PC-9 (cell line): ENCODE results near the gene CADM1. TPM values are rescaled to one million over a fixed set of nuclear protein-coding genes. Genes with fewer than 3 reads are reported as not detected.

Source experiments
- BruUV-seq: library from RNA; stranded (reverse); fragments of 400-500 nt; replicated peaks from 2 replicates; lab custom pipeline; 2021; lab: Mats Ljungman, UMichigan
- CTCF ChIA-PET: fragments of 300-600 bp; sonication (Branson Sonifier 250); formaldehyde crosslinking; loops from one replicate; lab custom pipeline; 2022; ENCODE audit warnings: antibody characterized with exemption; lab: Charles Lee
- POLR2A ChIA-PET: fragments of 300-600 bp; sonication (Branson Sonifier 250); formaldehyde crosslinking; loops from one replicate; lab custom pipeline; 2022; ENCODE audit warnings: antibody characterized with exemption; ENCODE audit not compliant: unreplicated experiment; lab: Charles Lee
- DNase-seq, 2 experiments: peaks; one replicate each; pipeline versions ENCODE4 v3.0.0 to v3.0.0-alpha.2; 2015 to 2022; ENCODE audit warnings: mixed read lengths in 1 of 2
- H2AFZ ChIP-seq: fragments of 200-600 bp; sonication (generic); 2 replicates; pipeline ENCODE4 v1.8.1; 2017; ENCODE audit warnings: antibody characterized with exemption
- H3F3A ChIP-seq: fragments of 200-600 bp; sonication (generic); 2 replicates; pipeline ENCODE4 v1.8.1; 2017; ENCODE audit warnings: antibody characterized with exemption, mild to moderate bottlenecking, low read depth; ENCODE audit not compliant: insufficient read depth
- H3K27ac ChIP-seq: fragments of 200-600 bp; sonication (generic); 2 replicates; pipeline ENCODE4 v1.6.1; 2016; ENCODE audit warnings: mixed run types
- H3K27me3 ChIP-seq: fragments of 200-600 bp; sonication (generic); 2 replicates; pipeline ENCODE4 v1.6.1; 2016; ENCODE audit warnings: low read depth, mixed run types; ENCODE audit not compliant: insufficient read depth
- H3K36me3 ChIP-seq: fragments of 200-600 bp; sonication (generic); 2 replicates; pipeline ENCODE4 v1.6.1; 2016; ENCODE audit warnings: low read depth, mixed run types
- H3K4me1 ChIP-seq: fragments of 200-600 bp; sonication (generic); replicated peaks from 2 replicates; pipeline ENCODE4 v1.6.1; 2016; ENCODE audit warnings: mixed run types; ENCODE audit not compliant: insufficient read depth
- H3K4me2 ChIP-seq: fragments of 200-600 bp; sonication (generic); 2 replicates; pipeline ENCODE4 v1.6.1; 2017; ENCODE audit warnings: mixed run types
- H3K4me3 ChIP-seq: fragments of 200-600 bp; sonication (generic); 2 replicates; pipeline ENCODE4 v1.6.1; 2016; ENCODE audit warnings: mixed run types
- H3K79me2 ChIP-seq: fragments of 200-600 bp; sonication (generic); 2 replicates; pipeline ENCODE4 v1.6.1; 2017; ENCODE audit warnings: low read depth, mixed run types
- H3K9me2 ChIP-seq: fragments of 200-600 bp; sonication (generic); 2 replicates; pipeline ENCODE4 v1.8.1; 2017; ENCODE audit warnings: mild to moderate bottlenecking; ENCODE audit not compliant: insufficient read depth
- H3K9me3 ChIP-seq: fragments of 200-600 bp; sonication (generic); 2 replicates; pipeline ENCODE4 v1.8.1; 2016; ENCODE audit warnings: low read depth; ENCODE audit not compliant: insufficient read depth
- H4K20me1 ChIP-seq: fragments of 200-600 bp; sonication (generic); 2 replicates; pipeline ENCODE4 v1.8.1; 2017; ENCODE audit not compliant: insufficient read depth
- CTCF ChIP-seq: fragments of 200-600 bp; sonication (generic); conservative IDR thresholded peaks from 2 replicates; pipeline ENCODE4 v1.6.1; 2017; ENCODE audit warnings: mixed run types, antibody characterized with exemption, mild to moderate bottlenecking, moderate library complexity
- EZH2 ChIP-seq: fragments of 200-600 bp; sonication (generic); IDR thresholded peaks from 2 replicates; pipeline ENCODE4 v1.8.0; 2017; ENCODE audit warnings: antibody characterized with exemption, low read depth
- intact Hi-C: fragments of 100-400 bp; cut with micrococcal nuclease; formaldehyde crosslinking; loops from one replicate; pipeline ENCODE4 v1.10.0; 2022; ENCODE audit not compliant: unreplicated experiment
- total RNA-seq: library from RNA; stranded (reverse); gene quantifications from 2 replicates; pipeline ENCODE4 v1.2.3, GENCODE V29; 2021

CADM1 gene
- total RNA-seq, 1 experiment from 2014 or later, result not detected

GRCh38 chr11:115552151-115552772 is 48.0 kb upstream of the CADM1 start:
- TF ChIP-seq CTCF, result no peak
- no peak for TF ChIP-seq EZH2
- no peaks in the 10 kb centered on the region for H3K36me3 ChIP-seq
- no peak for DNase-seq
- CTCF ChIA-PET, result no interaction called here
- no peak overlapping the region for H2AFZ ChIP-seq
- intact Hi-C loops, result no loop called here
- peaks cover 16% of the 10 kb centered on the region for H3K27me3 ChIP-seq
- no peak overlapping the region for H3K4me2 ChIP-seq
- no TSS peak for BruUV-seq
- H3K79me2 ChIP-seq, result no peaks in the 10 kb centered on the region
- no peaks in the 10 kb centered on the region for H3K9me3 ChIP-seq
- H4K20me1 ChIP-seq, result no peaks in the 10 kb centered on the region
- POLR2A ChIA-PET, result no interaction called here
- no peak overlapping the region for H3K4me3 ChIP-seq
- H3K9me2 ChIP-seq, result no peaks in the 10 kb centered on the region
- no peaks in the 10 kb centered on the region for H3F3A ChIP-seq
- H3K27ac ChIP-seq, result no peak overlapping the region
- no peaks in the 10 kb centered on the region for H3K4me1 ChIP-seq

GRCh38 chr11:115550291-115551059 is 46.3 kb upstream of the CADM1 start:
- no peak overlapping the region for H2AFZ ChIP-seq
- H3K4me3 ChIP-seq, result no peak overlapping the region
- no peaks in the 10 kb centered on the region for H3K36me3 ChIP-seq
- DNase-seq, result no peak
- no peaks in the 10 kb centered on the region for H3K9me3 ChIP-seq
- no peaks in the 10 kb centered on the region for H3F3A ChIP-seq
- no peaks in the 10 kb centered on the region for H3K4me1 ChIP-seq
- no peaks in the 10 kb centered on the region for H4K20me1 ChIP-seq
- no peaks in the 10 kb centered on the region for H3K9me2 ChIP-seq
- BruUV-seq, result no TSS peak
- ChIA-PET CTCF (no interaction called here), POLR2A (no interaction called here)
- H3K79me2 ChIP-seq, result no peaks in the 10 kb centered on the region
- intact Hi-C loops, result no loop called here
- H3K27me3 ChIP-seq, result peaks cover 16% of the 10 kb centered on the region
- no peak overlapping the region for H3K4me2 ChIP-seq
- TF ChIP-seq EZH2 (no peak), CTCF (no peak)
- no peak overlapping the region for H3K27ac ChIP-seq

- H3K27me3 ChIP-seq, result peaks cover 16% of the 10 kb centered on the region
- no TSS peak for BruUV-seq
- H3K36me3 ChIP-seq, result no peaks in the 10 kb centered on the region
- no peaks in the 10 kb centered on the region for H3K9me3 ChIP-seq
- H2AFZ ChIP-seq, result no peak overlapping the region
- no peaks in the 10 kb centered on the region for H3F3A ChIP-seq
- no peaks in the 10 kb centered on the region for H3K79me2 ChIP-seq
- DNase-seq, result no peak
- no peak overlapping the region for H3K27ac ChIP-seq
- no peaks in the 10 kb centered on the region for H3K4me1 ChIP-seq
- intact Hi-C loops, result no loop called here
- TF ChIP-seq CTCF (no peak), EZH2 (no peak)
- ChIA-PET CTCF (no interaction called here), POLR2A (no interaction called here)
- no peak overlapping the region for H3K4me3 ChIP-seq
- no peak overlapping the region for H3K4me2 ChIP-seq
- H3K9me2 ChIP-seq, result no peaks in the 10 kb centered on the region
- H4K20me1 ChIP-seq, result no peaks in the 10 kb centered on the region
These were observed 44.8 kb upstream of the CADM1 start for GRCh38 chr11:115548878-115549528.
